IPS-20b (cell line): ENCODE results near the gene ZSCAN9.
A peak's percentile ranks its signal among the peaks of the same experiment; 100 is the strongest.

ENCODE experiments used
- H3K27ac ChIP-seq: one replicate; pipeline ENCODE4 v1.5.1; 2013; ENCODE audit warnings: low read length
- H3K27me3 ChIP-seq: 2 replicates; pipeline ENCODE4 v1.6.1; 2013; ENCODE audit warnings: mild to moderate bottlenecking, low read length, inconsistent platforms; ENCODE audit not compliant: insufficient read depth
- H3K36me3 ChIP-seq: 2 replicates; pipeline ENCODE4 v1.6.1; 2013; ENCODE audit warnings: low read depth, mild to moderate bottlenecking, inconsistent platforms, low read length, moderate library complexity; ENCODE audit not compliant: insufficient read depth
- H3K4me1 ChIP-seq: 2 replicates; pipeline ENCODE4 v1.6.1; 2013; ENCODE audit warnings: mild to moderate bottlenecking, control low read depth, inconsistent platforms, low read length, moderate library complexity; ENCODE audit not compliant: insufficient read depth
- H3K4me3 ChIP-seq: 2 replicates; pipeline ENCODE4 v1.5.1; 2013; ENCODE audit warnings: mild to moderate bottlenecking, low read length, inconsistent platforms
- H3K9ac ChIP-seq: 2 replicates; pipeline ENCODE4 v1.6.1; 2013; ENCODE audit warnings: low read depth, mild to moderate bottlenecking, inconsistent platforms, low read length, moderate library complexity
- H3K9me3 ChIP-seq: 2 replicates; pipeline ENCODE4 v1.6.1; 2013; ENCODE audit warnings: mild to moderate bottlenecking, low read depth, low read length, inconsistent platforms; ENCODE audit not compliant: insufficient read depth

ZSCAN9 gene

DNA sequence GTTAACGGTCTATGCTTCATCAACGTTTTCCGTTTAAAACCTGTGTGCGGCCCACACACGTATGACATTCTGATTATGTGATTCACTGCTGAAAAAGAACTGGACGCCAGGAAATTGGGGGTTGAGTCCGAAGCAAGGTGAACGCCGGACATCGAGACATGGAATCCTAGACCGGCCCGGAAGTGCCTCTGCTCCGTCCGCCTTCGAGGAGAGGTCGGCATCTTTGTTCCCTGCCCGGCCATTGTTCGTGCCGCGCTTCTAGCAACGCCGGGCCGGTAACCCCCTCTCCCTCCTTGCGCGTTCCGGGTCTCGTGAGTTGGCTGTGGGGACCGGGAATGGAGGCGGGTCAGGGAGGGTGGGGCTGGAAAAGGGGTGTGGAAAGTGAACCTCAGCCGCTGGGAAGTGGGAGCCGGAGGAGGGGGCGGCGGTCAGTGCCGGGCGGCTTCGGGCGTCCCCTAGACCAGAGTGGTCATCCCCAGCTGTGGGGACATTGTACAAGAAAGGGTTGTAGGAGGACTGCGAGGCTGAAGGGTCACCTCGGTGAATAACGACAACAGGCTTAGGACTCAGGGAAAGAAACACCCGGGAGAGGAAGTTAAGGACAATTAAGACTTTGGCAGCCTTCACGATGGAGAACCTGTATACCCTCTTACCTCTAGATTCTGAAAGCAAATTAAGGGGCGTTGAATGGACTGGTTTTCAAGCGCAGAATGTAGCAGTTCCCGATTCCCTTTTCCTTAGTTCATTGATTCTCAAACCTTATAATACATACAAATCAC is at the start of gene ZSCAN9:
Gene ZSCAN9 (plus strand): TSS at position 220 of the 779 bp plus-strand sequence. CDS start 1,810 bp downstream, outside the sequence.
- H3K27me3 ChIP-seq: peaks cover 45% of the 10 kb centered on the region

DNA sequence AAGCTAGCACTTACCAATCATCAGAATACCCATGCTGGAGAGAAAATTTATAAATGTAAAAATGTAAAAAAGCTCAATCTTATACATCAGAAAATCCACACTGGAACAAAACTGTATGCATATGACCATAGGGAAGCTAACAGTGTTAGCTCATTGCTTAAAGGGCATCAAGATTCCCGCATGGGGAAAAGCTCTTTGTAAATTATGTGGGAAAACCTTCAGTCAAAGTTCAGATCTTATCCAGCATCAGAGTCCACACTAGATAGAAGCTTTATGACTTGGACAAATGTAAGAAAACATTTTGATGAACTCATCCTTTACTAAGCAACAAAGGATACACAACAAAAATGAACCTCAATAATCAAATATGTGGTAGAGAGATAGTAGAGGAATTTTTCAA is 48.7 kb upstream of the ZSCAN9 start:
- H3K4me3 ChIP-seq: no peak overlapping the region
- no peak overlapping the region for H3K9ac ChIP-seq
- no peaks in the 10 kb centered on the region for H3K4me1 ChIP-seq
- H3K9me3 ChIP-seq: peaks cover 10% of the 10 kb centered on the region; the same call in 1 of the 2 replicates
- H3K27ac ChIP-seq: no peak overlapping the region
- H3K27me3 ChIP-seq: peaks cover 17% of the 10 kb centered on the region; the same call in 1 of the 2 replicates
- H3K36me3 ChIP-seq: no peaks in the 10 kb centered on the region

More for the DNA sequence above, at the start of gene ZSCAN9:
- peaks cover 33% of the 10 kb centered on the region for H3K36me3 ChIP-seq
- no peak within 1 kb of the TSS for H3K27ac ChIP-seq
- H3K4me3 ChIP-seq: peak within 1 kb of the TSS; percentile 96
- H3K9me3 ChIP-seq: no peaks in the 10 kb centered on the region
- H3K4me1 ChIP-seq: no peaks in the 10 kb centered on the region
- H3K9ac ChIP-seq: peak within 1 kb of the TSS; percentile 88; the same call in 1 of the 2 replicates

DNA sequence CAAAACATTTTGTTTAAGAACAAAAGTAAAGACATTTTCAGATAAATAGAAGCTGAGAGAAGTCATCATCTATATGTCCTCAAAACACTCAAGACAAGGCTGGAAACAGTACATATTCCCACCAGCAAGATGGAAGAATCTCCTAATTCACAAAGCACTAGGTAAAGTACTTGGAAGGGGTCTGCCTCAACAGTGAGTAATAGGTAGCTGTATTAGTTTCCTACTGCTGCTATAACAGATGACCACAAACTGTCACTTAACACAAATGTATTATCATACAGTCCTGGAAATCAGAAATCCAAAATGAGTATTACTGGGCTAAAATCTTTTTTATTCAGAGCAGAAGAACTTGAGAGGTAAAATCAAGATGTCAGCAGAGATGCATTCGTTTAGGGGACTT is 42.8 kb upstream of the ZSCAN9 start:
- H3K27me3 ChIP-seq: no peaks in the 10 kb centered on the region
- H3K27ac ChIP-seq: no peak overlapping the region
- no peak overlapping the region for H3K9ac ChIP-seq
- no peak overlapping the region for H3K4me3 ChIP-seq
- peaks cover 27% of the 10 kb centered on the region for H3K9me3 ChIP-seq
- H3K4me1 ChIP-seq: no peaks in the 10 kb centered on the region
- H3K36me3 ChIP-seq: no peaks in the 10 kb centered on the region

DNA sequence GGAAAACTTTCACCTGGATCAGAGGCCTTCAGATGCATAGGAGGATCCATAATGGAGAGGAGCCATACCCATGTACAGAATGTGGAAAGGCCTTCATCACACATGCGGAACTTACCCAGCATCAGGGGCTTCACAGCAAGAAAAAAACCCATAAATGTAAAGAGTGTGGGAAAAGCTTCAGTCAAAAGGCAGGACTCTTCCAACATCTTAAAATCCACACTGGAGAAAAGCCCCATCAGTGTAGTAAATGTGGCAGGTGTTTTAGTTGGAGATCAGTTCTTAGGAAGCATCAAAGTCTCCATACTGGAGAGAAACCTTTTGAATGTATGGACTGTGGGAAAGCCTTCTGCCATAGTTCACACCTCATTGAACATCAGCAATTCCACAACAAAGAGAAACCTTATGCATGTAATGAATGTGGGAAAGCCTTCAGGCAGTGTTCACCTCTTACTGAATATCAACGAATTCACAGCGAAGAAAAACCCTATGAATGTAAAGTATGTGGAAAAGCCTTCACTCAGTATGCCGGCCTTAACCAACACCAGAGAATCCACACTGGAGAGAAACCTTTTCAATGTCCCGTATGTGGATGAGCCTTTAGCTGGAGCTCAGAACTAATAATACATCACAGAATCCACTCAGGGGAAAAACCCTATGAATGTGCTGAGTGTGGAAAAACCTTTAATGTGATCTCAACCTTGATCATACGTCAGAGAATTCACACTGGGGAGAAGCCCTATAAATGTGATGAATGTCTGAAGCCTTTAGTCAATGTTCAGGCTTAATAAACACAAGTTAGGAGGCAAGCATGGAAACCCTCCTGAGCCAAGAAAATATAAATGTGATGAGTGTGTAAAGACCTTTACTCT is 36.7 kb upstream of the ZSCAN9 start:
- Histone ChIP-seq H3K27ac (no peak overlapping the region), H3K27me3 (no peaks in the 10 kb centered on the region)

DNA sequence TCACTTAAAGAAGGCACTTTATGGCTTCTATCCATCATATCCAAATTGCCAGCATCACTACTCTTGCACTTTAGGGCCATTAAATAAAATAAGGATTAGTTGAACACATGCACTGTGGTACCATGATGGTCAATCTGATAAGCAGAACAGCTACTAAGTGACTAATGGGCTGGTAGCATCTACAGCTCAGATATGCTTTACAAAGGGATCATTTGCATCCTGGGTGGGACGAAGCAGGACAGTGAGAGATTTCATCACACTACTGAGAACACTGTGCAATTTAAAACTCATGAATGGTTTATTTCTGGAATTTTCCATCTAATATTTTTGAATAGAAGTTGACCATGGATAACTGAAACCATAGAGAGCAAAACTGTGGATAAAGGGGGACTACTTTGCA is 25.1 kb upstream of the ZSCAN9 start:
- Histone ChIP-seq H3K9me3 (no peaks in the 10 kb centered on the region; the same call in 1 of the 2 replicates), H3K4me1 (no peaks in the 10 kb centered on the region), H3K4me3 (no peak overlapping the region), H3K27me3 (peaks cover 35% of the 10 kb centered on the region), H3K36me3 (no peaks in the 10 kb centered on the region), H3K9ac (no peak overlapping the region), H3K27ac (no peak overlapping the region)

More for the DNA sequence above, 36.7 kb upstream of the ZSCAN9 start:
- Histone ChIP-seq H3K9ac (no peak overlapping the region), H3K4me1 (no peaks in the 10 kb centered on the region), H3K9me3 (peaks cover 55% of the 10 kb centered on the region), H3K4me3 (no peak overlapping the region), H3K36me3 (no peaks in the 10 kb centered on the region)

DNA sequence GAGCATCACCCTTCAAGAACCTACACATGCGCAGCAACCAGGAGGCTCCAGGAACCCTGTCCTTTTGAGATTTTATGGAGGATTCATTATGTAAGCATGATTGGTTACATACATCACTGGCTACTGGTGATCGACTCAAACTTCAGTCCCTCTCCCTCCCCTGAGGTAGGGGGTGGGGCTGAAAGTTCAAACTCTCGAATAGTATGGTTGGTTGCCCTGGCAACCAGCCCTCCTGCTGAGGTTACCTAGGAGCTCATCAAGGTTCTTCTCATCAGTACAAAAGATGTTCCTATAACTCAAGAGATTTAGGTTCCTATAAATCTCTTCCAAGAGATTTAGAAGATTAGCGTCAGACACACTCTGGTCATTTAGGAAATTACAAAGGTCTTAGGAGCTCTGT is 21.9 kb upstream of the ZSCAN9 start:
- H3K27ac ChIP-seq: no peak overlapping the region
- H3K27me3 ChIP-seq: peaks cover 67% of the 10 kb centered on the region
- H3K9me3 ChIP-seq: no peaks in the 10 kb centered on the region
- H3K9ac ChIP-seq: no peak overlapping the region
- no peaks in the 10 kb centered on the region for H3K4me1 ChIP-seq
- no peaks in the 10 kb centered on the region for H3K36me3 ChIP-seq
- H3K4me3 ChIP-seq: no peak overlapping the region

DNA sequence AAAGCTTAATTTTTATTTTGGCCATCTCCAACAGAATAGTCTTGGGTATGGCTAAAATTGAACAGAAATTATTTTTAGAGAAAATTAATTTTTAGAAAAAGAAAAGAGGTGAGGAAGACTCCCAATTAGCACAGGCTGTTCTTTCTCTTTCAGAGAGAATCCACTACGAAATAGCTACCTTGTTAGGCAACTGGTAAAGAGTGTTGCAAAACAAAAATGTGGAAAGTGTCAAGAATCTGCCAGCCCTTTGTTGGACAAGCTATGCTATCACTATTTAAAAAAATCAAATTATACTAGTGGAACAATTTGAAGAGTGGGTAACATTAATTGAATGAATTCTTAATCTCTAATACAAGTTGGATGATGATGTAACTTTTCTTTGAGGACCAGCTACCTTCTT is 19.2 kb upstream of the ZSCAN9 start:
- H3K4me3 ChIP-seq: no peak overlapping the region
- no peaks in the 10 kb centered on the region for H3K36me3 ChIP-seq
- H3K9me3 ChIP-seq: no peaks in the 10 kb centered on the region
- H3K27ac ChIP-seq: no peak overlapping the region
- no peaks in the 10 kb centered on the region for H3K4me1 ChIP-seq
- peaks cover 90% of the 10 kb centered on the region for H3K27me3 ChIP-seq
- H3K9ac ChIP-seq: no peak overlapping the region

DNA sequence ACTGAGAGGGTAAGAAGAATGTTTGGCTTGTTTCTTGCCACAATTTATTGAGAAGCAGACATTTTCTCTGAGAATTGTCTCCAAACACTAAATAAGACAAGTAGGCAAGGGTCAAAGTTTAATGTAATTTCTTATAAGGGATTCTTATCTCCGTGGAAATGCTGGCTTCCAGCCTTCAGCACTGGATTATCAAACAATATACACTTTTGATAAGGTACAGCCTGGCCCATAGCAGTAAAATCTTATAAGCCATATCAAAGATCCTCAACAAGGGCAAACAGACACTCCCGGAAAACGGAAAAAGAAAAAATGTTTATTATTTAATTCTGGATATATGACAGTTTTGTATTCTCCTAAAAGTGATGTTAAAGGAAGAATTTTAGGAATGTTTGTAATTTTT is 18.5 kb upstream of the ZSCAN9 start:
- Histone ChIP-seq H3K27ac (no peak overlapping the region), H3K36me3 (no peaks in the 10 kb centered on the region), H3K4me1 (no peaks in the 10 kb centered on the region; the same call in 1 of the 2 replicates), H3K4me3 (no peak overlapping the region), H3K27me3 (peaks cover 91% of the 10 kb centered on the region), H3K9me3 (no peaks in the 10 kb centered on the region), H3K9ac (no peak overlapping the region)

DNA sequence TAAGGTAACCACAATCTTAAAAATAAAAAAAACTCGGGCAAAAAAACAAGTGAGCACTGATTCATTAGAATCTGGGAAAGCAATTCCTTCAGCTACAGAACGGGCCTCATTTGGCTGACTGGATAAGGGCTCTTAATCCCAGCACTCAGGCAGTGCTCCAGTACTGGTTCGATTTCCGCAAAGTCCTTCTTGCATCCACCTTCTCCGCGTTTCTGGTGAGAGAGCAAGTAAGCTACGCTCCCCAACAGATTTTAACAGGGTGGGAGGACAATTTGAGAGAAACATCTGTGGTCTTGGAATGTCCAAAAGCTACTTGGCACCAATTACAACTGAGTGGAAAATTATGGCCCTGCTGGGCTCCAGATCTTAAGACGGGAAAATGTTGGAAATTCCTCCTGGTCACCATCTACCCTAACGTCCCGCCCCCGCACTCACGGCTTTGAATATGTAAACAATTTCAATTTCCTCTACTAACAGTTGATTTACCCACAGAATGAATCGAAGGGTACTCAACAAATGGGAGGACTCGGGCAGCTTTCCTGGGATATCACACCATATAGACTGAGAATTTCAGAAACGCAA is 18.1 kb upstream of the ZSCAN9 start:
- Histone ChIP-seq H3K27me3 (peaks cover 91% of the 10 kb centered on the region), H3K27ac (no peak overlapping the region), H3K9me3 (no peaks in the 10 kb centered on the region), H3K9ac (no peak overlapping the region), H3K36me3 (no peaks in the 10 kb centered on the region), H3K4me1 (no peaks in the 10 kb centered on the region; the same call in 1 of the 2 replicates), H3K4me3 (peak overlapping the region; percentile 67)

DNA sequence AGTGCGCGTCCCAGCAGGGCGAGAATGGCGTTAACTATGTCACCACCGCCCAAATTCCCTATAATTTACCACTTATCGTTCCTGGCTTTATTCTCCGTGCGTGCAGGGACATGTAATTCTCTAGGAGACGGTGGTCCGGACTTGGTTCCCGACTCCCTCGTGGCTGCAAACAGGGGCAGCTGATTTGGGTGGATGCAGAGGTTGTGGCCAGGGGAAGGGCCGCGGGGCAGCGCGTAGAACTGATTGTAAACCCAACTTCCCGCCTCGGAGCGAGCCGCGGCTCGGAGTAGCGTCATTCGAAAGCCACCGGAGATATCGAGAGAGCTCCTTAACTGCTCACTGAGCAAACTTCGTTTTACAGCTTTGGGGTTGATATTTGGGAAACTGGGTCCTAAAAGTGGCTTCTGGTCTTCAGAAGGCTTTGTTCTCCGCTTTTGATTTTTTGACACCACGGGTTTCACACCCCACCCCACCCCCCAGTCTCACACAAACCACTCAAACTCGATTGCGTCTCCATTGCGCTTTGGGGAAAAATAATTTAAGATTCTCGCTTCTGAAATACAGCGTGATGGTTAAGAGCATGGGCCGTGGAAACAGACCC is 17.5 kb upstream of the ZSCAN9 start:
- Histone ChIP-seq H3K4me1 (no peaks in the 10 kb centered on the region; the same call in 1 of the 2 replicates), H3K36me3 (no peaks in the 10 kb centered on the region), H3K9me3 (no peaks in the 10 kb centered on the region), H3K9ac (no peak overlapping the region), H3K4me3 (peak overlapping the region; percentile 67), H3K27me3 (peaks cover 91% of the 10 kb centered on the region), H3K27ac (no peak overlapping the region)

DNA sequence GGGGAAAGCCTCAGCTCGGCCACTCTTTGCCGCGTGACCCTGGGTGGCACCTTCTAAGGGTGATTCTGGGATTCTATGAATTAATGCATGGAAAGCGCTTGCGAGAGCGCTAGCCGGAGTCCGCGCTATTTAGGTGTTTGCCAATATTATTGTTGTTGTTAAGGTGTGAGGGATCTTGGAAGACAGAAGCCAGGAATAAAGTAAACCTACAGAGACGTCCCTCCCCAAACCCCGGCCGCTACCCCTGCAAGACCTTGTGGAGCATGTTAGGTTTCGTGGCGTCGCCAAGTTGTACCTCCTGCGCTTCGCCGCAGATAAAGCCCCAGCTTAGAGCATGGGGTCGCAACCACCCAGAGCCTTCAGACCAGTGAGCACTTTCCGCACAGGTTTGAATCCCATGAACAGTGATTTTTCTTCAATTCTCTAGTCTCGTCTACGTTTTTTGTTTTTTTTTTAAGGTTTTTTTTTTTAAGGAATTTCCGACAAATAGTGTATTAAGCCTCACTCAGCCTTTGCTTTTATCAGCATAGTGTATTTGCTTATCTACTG is 16.9 kb upstream of the ZSCAN9 start:
- Histone ChIP-seq H3K9ac (no peak overlapping the region), H3K27me3 (peaks cover 96% of the 10 kb centered on the region), H3K4me3 (peak overlapping the region; percentile 67)

More for the DNA sequence above, 16.9 kb upstream of the ZSCAN9 start:
- Histone ChIP-seq H3K36me3 (no peaks in the 10 kb centered on the region), H3K27ac (no peak overlapping the region), H3K9me3 (no peaks in the 10 kb centered on the region), H3K4me1 (peaks cover 2% of the 10 kb centered on the region; the same call in 1 of the 2 replicates)
